Keratinocyte (primary cell): ENCODE results near the gene MAN2A2.

Source experiments
- EZH2 ChIP-seq: IDR thresholded peaks from one replicate; pipeline ENCODE4 v1.6.1; 2012; ENCODE audit warnings: inconsistent platforms, mild to moderate bottlenecking, low read length, moderate library complexity
- TF ChIP-seq, protein P1 (sequence below), 3 experiments: IDR thresholded peaks in 1 of 3; conservative IDR thresholded peaks in 1 of 3; optimal IDR thresholded peaks in 1 of 3; 2 replicates in 2 of 3; 3 replicates in 1 of 3; pipeline versions ENCODE3 to v1.5.1; 2011; ENCODE audit warnings: low read length in 3 of 3, mild to moderate bottlenecking in 3 of 3, moderate library complexity in 2 of 3, control low read depth in 1 of 3, inconsistent platforms in 1 of 3; ENCODE audit not compliant: insufficient read depth in 2 of 3; ENCODE audit errors: extremely low read depth in 1 of 3

GRCh38 chr15:90892023-90892422 is 11.1 kb upstream of the MAN2A2 start:
- TF ChIP-seq, protein P1, sequence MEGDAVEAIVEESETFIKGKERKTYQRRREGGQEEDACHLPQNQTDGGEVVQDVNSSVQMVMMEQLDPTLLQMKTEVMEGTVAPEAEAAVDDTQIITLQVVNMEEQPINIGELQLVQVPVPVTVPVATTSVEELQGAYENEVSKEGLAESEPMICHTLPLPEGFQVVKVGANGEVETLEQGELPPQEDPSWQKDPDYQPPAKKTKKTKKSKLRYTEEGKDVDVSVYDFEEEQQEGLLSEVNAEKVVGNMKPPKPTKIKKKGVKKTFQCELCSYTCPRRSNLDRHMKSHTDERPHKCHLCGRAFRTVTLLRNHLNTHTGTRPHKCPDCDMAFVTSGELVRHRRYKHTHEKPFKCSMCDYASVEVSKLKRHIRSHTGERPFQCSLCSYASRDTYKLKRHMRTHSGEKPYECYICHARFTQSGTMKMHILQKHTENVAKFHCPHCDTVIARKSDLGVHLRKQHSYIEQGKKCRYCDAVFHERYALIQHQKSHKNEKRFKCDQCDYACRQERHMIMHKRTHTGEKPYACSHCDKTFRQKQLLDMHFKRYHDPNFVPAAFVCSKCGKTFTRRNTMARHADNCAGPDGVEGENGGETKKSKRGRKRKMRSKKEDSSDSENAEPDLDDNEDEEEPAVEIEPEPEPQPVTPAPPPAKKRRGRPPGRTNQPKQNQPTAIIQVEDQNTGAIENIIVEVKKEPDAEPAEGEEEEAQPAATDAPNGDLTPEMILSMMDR (optimal IDR thresholded peaks at IDR 0.05 in 1 of 3, IDR thresholded peaks at IDR 0.05 in 1 of 3, conservative IDR thresholded peaks at IDR 0.05 in 1 of 3; ENCODE audit: extremely low read depth in 1 of 3, insufficient read depth in 2 of 3, low read length in 3 of 3): no peak
- TF ChIP-seq EZH2: no peak
